ENCODE measurements around the gene ZNF385C.

ZNF385C gene

DNA sequence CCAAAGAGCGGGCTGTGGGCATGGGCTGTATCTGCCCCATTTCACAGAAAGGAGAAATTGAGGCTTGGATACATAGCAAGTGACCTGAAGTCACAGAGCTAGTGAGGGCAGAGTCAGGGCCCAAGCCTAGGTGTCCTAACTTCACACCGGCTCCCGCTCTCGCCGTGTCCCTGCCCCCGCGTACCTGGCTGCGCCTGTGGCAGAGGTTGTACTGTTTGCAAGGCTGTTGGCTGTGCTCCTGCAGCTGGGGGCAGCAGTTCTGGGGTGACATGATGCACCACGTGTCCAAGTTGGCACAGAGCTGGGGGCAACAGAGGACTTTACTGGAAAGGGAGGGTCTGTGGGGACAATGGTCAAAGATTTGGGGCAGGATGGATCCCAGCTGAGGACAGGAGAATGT lies 10.8 kb upstream of the ZNF385C start:
- no peak overlapping the region for H3K27ac ChIP-seq
- DNase-seq (ENCODE audit: low read depth, low spot score): no peak

DNA sequence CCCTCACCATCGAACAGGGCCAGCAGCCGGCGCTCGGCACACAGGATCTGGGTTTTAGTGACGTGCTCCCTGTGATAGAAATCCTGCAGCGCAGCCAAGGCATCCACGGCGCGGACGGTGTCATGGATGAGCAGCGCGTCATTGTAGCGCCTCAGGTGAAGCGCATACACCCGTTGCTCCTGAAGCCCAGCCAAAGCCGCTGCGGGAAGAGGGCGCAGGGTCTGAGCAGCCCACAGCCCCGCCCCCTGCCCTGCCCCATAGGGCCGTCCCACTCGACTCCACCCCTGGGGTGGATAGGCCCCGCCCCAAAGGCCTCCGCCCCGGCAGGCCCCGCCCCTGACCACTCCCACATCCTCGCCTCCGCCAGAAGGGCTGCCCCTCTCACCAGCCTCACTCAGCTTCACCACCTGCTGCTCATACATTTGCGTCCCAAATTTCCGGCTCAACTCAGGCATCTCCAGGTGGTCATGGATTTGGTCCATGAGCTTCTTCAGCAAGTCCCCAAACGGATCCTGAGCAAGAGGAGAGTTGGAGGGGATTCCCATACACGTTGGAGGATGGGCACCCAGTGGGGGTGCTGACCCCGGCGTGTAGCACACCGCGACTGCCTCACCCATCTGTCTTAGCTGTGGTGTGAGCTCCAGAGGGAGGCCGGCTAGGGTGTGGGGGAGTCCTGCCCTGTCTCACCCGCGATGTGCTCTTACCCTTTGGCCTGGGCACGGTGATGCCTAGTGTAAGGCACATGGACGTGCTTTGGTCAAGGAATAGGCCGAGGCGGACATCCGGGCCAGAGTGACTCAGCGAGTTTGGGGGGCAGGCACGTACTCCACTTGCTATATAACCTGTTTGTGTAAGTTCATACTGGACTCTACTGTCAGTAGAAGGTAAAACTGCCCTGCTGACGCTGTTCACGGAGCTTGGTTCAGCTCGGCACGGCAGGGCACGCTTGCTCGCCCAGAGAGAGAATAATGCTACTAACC lies 9.6 kb upstream of the ZNF385C start:
- H3K27ac ChIP-seq: no peak overlapping the region
- no peak for DNase-seq (ENCODE audit: low read depth, low spot score)

DNA sequence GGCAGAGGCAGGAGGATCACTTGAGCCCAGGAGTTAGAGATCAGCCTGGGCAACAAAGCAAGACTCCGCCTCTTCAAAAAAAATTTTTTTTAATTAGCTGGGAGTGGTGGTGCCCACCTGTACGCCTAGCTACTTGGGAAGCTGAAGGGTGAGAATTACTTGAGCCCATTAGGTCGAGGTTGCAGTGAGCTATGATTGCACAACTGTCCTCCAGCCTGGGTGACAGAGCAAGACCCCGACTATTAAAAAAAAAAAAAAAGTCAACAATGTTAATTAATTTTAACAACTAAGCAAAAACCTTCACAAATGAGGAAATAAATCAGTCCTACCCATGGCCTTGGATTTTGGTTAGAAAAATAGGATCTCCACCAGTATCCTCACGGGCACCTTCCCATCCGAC lies 8.9 kb upstream of the ZNF385C start:
- no peak for DNase-seq (ENCODE audit: low read depth, low spot score)
- no peak overlapping the region for H3K27ac ChIP-seq

GRCh38 chr17:42106009-42106408 lies 7.7 kb upstream of the ZNF385C start:
- no peak overlapping the region for H3K27ac ChIP-seq

DNA sequence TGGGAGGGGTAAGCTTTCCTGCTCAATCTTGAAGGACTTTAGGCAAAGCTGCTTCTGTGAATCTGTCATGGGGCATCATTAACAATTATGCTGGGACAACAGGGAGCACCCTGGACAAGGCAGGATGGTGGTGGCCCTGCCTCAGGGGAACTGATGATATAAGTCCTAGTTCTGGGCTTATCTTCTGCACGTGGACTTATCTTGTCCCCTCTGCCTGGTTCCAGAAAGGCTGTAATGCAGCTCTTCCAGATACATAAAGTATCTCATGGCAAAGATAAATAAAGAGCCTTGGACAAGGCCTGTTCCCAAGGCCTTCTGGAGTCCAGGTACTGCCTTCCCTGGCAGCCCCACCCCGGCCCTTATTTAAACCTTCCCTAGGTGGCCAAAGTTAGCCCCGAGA lies 6.0 kb upstream of the ZNF385C start:
- DNase-seq (ENCODE audit: low read depth, low spot score): no peak
- no peak overlapping the region for H3K27ac ChIP-seq

More at GRCh38 chr17:42106009-42106408, 7.7 kb upstream of the ZNF385C start:
- no peak for DNase-seq (ENCODE audit: low read depth, low spot score)

DNA sequence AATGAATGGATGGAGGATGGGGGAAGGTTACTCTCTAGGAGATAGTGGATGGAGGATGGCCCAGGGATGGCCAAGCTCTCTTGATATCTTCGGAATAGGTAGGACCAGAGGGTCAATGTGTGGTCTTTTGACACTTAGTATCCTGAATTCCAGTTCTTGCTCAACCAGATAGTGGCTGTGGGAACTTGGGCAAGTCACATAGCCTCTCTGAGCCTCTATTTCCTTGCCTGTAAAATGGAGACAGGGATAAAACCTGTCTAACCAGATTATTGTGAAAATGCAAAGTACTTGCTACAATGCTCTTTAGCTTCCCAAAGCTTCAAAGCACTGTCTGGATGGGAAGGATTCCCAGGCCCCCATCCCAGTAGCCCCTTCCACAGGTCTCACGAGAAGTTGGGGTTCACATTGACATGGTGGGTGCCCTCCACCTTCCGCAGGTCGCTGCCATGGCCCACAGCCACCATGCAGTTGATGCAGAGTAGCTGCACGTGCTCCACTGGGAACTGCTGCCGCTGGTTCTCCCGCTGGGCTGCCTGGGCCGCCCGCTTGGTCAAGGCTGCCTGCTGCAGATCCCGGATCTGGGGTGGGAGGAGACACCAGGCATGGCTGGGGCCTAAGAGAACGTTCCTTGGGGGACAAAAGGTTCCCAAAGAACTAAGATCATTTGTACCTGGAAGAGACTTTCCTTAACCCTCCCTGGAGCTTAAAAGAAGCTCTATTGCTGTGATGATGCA lies 5.1 kb upstream of the ZNF385C start:
- DNase-seq (ENCODE audit: low read depth, low spot score): no peak
- H3K27ac ChIP-seq: no peak overlapping the region

- DNase-seq (ENCODE audit: low read depth, low spot score): no peak
- H3K27ac ChIP-seq: no peak overlapping the region
Observed at GRCh38 chr17:42101513-42102292, 3.4 kb upstream of the ZNF385C start.

- no peak for DNase-seq (ENCODE audit: low read depth, low spot score)
- H3K27ac ChIP-seq: no peak overlapping the region
Observed at GRCh38 chr17:42098730-42099399, 592 bp upstream of the ZNF385C start.

DNA sequence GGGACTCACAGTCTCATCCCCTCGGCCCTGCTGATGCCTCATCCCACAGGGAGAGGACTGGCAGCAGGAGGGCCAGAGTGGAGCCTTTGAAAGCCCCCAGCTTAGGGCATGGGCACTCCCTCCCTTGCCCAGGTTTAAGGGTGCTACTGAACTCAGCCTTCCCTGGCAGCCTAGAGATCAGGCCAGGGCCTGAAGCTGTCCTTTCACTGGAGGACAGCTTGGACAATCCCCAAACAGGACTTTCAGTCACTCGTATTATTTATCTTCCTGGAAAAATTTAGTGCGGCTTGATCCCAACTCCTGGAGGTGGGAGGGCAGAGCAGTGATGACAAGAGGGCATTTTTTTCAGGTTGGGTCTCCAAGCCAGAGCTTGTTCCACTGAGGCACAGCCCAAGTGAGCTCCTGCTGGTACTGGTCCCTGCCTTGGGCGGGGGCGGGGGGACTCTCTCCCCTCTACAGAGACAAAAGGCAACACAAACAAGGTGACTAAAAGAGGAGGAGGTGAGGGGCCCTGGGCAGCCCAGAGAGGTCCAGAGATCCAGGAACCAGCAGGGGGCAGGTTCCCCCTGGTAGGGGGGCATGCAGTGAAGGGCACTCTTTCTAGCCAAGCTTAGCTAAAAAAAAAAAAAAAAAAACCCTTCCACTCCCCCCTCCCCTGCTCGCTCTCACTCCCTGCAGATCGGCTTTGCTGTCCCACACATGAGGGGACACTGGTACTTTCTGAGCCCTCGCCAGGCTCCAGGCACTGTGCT lies 1.7 kb downstream of the ZNF385C start:
- H3K27ac ChIP-seq: no peak overlapping the region
- DNase-seq (ENCODE audit: low read depth, low spot score): no peak

DNA sequence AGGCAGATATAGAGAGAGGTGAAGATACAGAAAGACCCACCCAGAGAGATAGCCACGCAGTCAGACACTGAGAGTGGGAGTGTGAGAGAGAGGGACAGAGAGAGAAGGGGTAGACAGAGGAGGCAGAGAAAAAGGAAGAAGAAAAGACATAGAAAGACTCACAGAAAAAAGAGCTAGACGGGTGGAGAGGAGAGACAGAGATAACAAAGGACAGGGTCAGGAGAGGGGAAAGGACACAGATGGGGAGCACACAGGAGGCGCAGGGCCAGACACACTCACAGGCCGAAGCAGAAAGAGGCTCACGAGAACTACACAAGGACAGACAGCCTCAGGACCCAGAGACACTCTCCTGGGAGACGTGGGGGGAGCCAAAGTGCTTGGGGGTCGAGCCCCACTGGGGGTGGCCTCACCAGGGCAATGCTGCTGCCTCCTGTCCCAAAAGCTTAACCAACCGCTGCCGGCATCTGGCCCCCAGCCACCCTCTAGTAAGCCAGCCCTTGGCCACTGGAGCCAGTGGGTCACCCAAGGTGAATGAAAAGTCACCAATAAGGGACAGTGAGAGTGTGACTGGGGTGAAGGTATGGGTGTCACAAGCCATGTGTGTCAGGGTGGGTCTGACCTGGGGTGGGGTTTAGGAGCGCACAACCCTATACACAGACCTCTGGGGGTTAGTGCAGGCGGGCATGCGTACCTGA lies 3.8 kb downstream of the ZNF385C start:
- no peak overlapping the region for H3K27ac ChIP-seq
- no peak for DNase-seq (ENCODE audit: low read depth, low spot score)

DNA sequence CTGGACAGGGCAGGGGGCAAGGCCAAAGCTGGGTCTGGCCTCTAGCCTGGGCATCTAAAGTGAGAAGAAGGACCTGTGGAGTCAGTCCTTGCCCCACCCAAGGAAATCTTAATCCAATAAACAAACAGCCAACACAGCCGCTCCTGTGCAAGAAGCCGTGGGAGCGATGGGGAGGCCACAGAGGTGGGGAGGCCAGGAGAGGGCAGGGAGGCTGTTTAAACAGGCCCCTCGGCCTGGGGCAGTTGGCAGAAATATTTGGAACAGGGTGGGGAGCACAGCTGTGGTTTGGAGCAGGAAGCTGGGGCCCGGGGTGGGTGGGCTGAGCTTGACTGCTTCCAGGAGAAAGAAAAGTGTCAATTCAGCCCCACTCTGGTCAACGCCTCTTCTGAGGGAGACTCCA lies 5.3 kb downstream of the ZNF385C start:
- no peak for DNase-seq (ENCODE audit: low read depth, low spot score)
- H3K27ac ChIP-seq: no peak overlapping the region

DNA sequence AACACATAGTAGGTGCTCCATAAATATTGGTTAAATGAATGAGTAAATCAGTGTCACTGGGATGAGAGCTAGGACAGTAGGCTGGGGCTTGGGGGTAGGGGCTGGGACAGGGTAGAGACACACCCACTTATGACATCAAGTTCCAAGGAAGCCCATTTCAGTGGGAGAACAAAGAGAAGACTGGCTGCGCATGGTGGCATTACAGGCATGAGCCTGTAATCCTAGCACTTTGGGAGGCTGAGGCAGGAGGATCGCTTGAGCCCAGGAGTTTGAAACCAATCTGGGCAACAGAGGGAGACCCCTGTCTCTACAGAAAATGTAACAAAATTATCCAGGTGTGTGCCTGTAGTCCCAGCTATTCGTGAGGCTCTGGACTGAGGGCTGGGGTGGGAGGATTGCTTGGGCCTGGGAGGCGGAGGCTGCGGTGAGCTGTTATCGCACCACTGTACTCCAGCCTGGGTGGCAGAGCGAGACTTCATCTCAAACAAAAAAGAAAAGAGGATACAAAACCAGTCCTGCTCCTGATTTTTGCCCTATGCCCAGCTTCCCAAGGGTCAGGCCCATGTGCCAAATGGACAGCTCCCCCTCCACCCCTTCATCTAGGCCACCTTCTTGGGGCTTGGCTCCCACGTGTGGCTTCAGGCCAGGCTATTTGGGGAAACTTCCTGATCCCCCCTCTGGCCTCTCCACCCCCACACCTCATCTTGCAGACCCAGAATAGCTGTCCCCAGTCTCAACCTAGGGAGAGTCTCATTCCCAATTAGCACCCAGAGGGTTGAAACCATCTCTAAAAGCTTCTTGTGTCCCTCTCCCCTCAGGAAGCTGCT lies 7.1 kb downstream of the ZNF385C start:
- no peak for DNase-seq (ENCODE audit: low read depth, low spot score)
- no peak overlapping the region for H3K27ac ChIP-seq

DNA sequence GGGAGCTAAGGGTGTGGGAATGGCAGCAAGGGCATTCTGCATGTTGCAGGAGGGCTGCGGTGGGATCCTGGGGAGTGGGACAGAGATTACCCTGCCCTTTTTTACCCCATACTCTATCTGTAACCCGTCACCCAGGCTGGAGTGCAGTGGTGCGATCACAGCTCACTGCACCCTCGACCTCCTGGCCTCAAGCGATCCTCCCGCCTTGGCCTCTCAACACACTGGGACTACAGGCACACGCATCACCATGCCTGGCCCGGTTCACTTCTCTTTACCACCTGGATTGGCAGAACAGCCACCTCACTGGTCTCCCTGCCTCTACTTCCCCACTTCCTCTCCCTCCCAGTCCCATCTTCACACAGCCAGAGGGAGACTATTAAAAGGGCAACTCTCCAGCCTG lies 9.5 kb downstream of the ZNF385C start:
- no peak overlapping the region for H3K27ac ChIP-seq
- DNase-seq (ENCODE audit: low read depth, low spot score): no peak

DNA sequence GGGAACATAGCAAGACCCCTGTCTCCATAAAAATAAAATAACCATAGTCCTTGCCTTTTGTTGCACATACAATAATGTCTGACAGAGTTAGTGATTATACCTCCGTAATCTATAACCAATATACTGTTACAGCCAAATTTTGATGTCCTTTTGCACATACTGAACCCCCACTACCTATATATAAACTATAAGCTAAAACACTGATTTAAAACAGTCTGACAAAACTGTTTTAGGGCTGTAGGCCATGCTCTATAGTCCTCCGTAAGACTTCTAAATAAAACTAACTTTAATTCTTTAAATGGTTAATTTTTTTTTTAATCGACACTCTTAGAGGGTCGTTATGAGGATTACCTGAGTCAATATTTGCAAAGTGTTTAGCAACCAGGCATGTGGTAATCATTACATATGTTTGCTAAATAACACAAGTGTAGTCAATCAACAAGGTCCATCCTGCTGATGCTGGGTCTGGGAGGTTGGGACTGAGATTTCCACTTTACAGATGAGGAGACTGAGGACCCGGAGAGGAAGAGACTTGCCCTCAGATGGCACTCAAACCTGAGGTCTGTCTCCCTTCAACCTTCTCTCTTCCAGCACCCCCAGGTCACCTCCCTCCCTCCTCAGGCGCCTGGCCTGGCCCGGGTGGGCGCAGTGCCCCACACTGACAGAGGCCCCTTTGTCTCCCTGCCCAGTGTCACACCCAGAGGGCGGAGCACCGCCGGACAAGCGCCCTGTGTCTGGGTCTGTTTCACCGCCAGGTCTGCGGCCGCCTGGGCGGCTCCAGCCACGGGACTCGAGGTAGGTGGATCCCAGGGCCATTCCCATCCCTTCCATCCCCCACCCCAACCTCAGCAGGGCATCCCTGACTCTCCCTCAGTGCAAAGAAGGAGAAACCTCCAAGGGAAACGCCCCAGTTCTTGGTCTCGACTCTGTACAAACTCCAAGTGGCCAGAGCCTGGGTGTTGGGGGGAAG lies 10.3 kb downstream of the ZNF385C start:
- no peak for DNase-seq (ENCODE audit: low read depth, low spot score)
- no peak overlapping the region for H3K27ac ChIP-seq

GRCh38 chr17:42087042-42087701 lies 11.1 kb downstream of the ZNF385C start:
- DNase-seq (ENCODE audit: low read depth, low spot score): no peak
- H3K27ac ChIP-seq: no peak overlapping the region

DNA sequence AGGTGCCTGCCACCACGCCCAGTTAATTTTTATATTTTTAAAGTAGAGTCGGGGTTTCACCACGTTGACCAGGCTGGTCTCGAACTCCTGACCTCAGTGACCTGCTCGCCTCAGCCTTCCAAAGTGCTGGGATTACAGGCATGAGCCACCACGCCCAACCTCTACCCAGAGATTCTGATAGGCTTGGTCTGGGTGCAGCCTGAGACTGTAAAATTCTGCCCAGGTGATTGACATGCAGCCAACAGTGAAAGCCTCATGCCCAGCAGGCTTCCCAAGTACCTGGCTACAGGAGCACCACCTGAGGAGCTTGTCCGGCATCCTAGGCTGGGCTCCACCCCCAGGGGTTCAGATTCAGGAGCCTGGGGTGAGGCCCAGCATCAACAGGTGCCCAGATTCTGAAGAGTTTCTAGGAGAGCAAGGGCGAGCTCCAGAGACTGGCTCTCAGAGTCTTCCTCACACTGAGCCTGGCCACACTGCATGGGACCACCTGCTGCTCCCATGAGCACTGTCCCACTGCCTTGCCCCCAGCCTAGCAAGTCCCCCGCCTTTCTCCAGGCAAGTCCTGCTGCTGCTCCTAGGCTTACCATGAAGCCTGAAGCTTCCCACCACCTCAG lies 16.6 kb downstream of the ZNF385C start:
- no peak for DNase-seq (ENCODE audit: low read depth, low spot score)
- no peak overlapping the region for H3K27ac ChIP-seq

Data from epithelial cell of prostate (primary cell).